SK-N-SH treated with all-trans-retinoic acid at 6 μM for 48 hours (cell line): ENCODE data around the gene ZMIZ1.

Source experiments
- ATAC-seq: fragments of 200-7000 bp; cut with Tn5 transposase; 3 replicates; pipeline ENCODE4 v1.9.1; 2020; ENCODE audit warnings: mild to moderate bottlenecking, moderate library complexity
- BACH2 ChIP-seq: fragments of 250-450 bp; sonication (Bioruptor Pico); IDR thresholded peaks from 2 replicates; pipeline ENCODE4 v1.9.0; 2021; ENCODE audit warnings: mild to moderate bottlenecking, borderline replicate concordance
- CSDC2 ChIP-seq: fragments of 250-450 bp; sonication (Bioruptor Pico); IDR thresholded peaks from 2 replicates; pipeline ENCODE4 v1.5.0; 2020; ENCODE audit warnings: mild to moderate bottlenecking, moderate library complexity
- GLIS3 ChIP-seq: fragments of 250-450 bp; sonication (Bioruptor Pico); IDR thresholded peaks from 2 replicates; pipeline ENCODE4 v1.5.0; 2020; ENCODE audit warnings: mild to moderate bottlenecking, moderate library complexity
- ISL1 ChIP-seq: fragments of 250-450 bp; sonication (Bioruptor Pico); IDR thresholded peaks from 2 replicates; pipeline ENCODE4 v2.1.2; 2022; ENCODE audit warnings: mild to moderate bottlenecking, moderate library complexity
- OSR1 ChIP-seq: fragments of 250-450 bp; sonication (Bioruptor Pico); IDR thresholded peaks from 2 replicates; pipeline ENCODE4 v1.8.0; 2022; ENCODE audit warnings: moderate library complexity, mild to moderate bottlenecking, inconsistent platforms
- PPARA ChIP-seq: fragments of 250-450 bp; sonication (Bioruptor Pico); IDR thresholded peaks from 2 replicates; pipeline ENCODE4 v1.5.0; 2020; ENCODE audit warnings: mild to moderate bottlenecking, borderline replicate concordance
- RARB ChIP-seq: fragments of 250-450 bp; sonication (Bioruptor Pico); IDR thresholded peaks from 2 replicates; pipeline ENCODE4 v1.8.0; 2021; ENCODE audit warnings: mild to moderate bottlenecking, moderate library complexity
- TCF4 ChIP-seq: fragments of 250-450 bp; sonication (Bioruptor Pico); IDR thresholded peaks from 2 replicates; pipeline ENCODE4 v1.8.0; 2021; ENCODE audit warnings: mild to moderate bottlenecking, moderate library complexity, borderline replicate concordance
- TOX ChIP-seq: fragments of 250-450 bp; sonication (Bioruptor Pico); IDR thresholded peaks from 2 replicates; pipeline ENCODE4 v1.8.0; 2021; ENCODE audit warnings: mild to moderate bottlenecking, moderate library complexity, borderline replicate concordance
- ZFP3 ChIP-seq: fragments of 250-450 bp; sonication (Bioruptor Pico); IDR thresholded peaks from 2 replicates; pipeline ENCODE4 v1.5.0; 2020; ENCODE audit warnings: mild to moderate bottlenecking, moderate library complexity
- ZNF565 ChIP-seq: fragments of 450-650 bp; formaldehyde crosslinking; conservative IDR thresholded peaks from 2 replicates; pipeline ENCODE4 v1.5.0; 2020; ENCODE audit warnings: low read depth, mild to moderate bottlenecking, moderate library complexity
- ZNF70 ChIP-seq: fragments of 450-650 bp; formaldehyde crosslinking; IDR thresholded peaks from 2 replicates; pipeline ENCODE4 v1.5.0; 2020; ENCODE audit warnings: mild to moderate bottlenecking, moderate library complexity
- TF ChIP-seq, protein P1 (sequence below): fragments of 250-450 bp; sonication (Bioruptor Pico); IDR thresholded peaks from 2 replicates; pipeline ENCODE4 v1.5.0; 2020; ENCODE audit warnings: mild to moderate bottlenecking, moderate library complexity
- TF ChIP-seq, protein P2 (sequence below): fragments of 250-450 bp; sonication (Bioruptor Pico); IDR thresholded peaks from 2 replicates; pipeline ENCODE4 v1.8.0; 2020; ENCODE audit warnings: mild to moderate bottlenecking, moderate library complexity, borderline replicate concordance
- TF ChIP-seq, protein P3 (sequence below): fragments of 250-450 bp; sonication (Bioruptor Pico); IDR thresholded peaks from 2 replicates; pipeline ENCODE4 v1.5.1; 2020; ENCODE audit warnings: low read depth, mild to moderate bottlenecking, moderate library complexity
- TF ChIP-seq, protein P4 (sequence below): fragments of 250-450 bp; sonication (Bioruptor Pico); IDR thresholded peaks from 2 replicates; pipeline ENCODE4 v1.8.0; 2021; ENCODE audit warnings: low read depth, mild to moderate bottlenecking, moderate library complexity, borderline replicate concordance

Gene ZMIZ1

DNA sequence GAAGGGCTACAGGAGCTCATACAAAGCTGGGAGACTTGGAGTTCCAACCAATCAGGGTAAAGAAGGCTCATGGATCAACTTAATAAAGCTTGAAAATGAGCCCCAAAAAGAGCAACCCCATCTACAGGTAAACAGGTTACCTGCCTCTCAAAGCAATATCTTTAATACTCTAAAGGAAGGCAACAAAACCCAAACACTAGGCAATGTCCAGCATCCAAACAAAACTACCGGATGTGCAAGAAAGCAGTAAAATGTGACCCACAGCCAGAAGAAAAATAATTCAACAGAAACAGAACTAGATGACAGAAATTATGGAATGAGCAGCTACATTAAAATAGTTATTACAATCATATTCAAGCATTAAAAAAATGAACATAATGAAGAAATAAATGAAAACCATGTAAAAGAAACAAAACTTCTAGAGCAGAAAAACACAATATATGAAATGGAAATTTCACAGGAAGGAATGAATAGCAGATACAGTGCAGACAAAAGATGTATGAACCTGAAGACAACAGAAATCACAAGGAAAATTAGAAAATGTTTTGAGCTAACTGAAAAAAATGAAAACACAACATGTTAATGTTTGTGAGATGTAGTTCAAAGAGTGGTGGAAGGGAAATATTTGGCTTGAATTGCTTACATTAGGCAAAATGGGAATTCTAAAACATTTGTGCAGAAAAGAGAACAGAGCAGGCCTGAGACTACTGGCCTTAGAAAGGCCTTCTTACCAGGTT, 30.5 kb upstream of the ZMIZ1 start:
- ATAC-seq = no peak
- TF ChIP-seq ISL1 = no peak
- TF ChIP-seq ZFP3 (CRISPR knock-in tag) = no peak
- TF ChIP-seq BACH2 = no peak
- TF ChIP-seq ZNF70 (CRISPR knock-in tag) = no peak
- TF ChIP-seq, protein P1, sequence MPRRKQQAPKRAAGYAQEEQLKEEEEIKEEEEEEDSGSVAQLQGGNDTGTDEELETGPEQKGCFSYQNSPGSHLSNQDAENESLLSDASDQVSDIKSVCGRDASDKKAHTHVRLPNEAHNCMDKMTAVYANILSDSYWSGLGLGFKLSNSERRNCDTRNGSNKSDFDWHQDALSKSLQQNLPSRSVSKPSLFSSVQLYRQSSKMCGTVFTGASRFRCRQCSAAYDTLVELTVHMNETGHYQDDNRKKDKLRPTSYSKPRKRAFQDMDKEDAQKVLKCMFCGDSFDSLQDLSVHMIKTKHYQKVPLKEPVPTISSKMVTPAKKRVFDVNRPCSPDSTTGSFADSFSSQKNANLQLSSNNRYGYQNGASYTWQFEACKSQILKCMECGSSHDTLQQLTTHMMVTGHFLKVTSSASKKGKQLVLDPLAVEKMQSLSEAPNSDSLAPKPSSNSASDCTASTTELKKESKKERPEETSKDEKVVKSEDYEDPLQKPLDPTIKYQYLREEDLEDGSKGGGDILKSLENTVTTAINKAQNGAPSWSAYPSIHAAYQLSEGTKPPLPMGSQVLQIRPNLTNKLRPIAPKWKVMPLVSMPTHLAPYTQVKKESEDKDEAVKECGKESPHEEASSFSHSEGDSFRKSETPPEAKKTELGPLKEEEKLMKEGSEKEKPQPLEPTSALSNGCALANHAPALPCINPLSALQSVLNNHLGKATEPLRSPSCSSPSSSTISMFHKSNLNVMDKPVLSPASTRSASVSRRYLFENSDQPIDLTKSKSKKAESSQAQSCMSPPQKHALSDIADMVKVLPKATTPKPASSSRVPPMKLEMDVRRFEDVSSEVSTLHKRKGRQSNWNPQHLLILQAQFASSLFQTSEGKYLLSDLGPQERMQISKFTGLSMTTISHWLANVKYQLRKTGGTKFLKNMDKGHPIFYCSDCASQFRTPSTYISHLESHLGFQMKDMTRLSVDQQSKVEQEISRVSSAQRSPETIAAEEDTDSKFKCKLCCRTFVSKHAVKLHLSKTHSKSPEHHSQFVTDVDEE = no peak
- TF ChIP-seq, all 23 proteins: peak for 0

DNA sequence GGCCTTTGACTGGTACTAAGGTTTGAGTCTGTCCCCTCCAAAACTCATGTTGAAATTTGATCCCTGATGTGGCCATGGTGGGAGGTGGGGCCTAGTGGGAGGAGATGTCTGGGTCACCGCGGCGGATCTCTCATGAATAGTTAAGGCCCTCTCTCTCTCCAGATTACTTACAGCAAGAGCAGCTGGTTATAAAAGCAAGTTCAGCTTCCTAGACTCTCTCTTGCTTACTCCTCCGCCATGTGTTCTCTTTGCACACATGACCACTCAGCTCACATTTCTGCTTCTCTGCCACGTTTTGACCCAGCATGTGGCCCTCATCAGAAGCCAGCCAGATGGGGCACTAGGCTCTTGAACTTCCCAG, 29.9 kb upstream of the ZMIZ1 start:
- no peak for TF ChIP-seq ZNF565
- no peak for TF ChIP-seq PPARA (CRISPR knock-in tag)
- TF ChIP-seq, protein P2, sequence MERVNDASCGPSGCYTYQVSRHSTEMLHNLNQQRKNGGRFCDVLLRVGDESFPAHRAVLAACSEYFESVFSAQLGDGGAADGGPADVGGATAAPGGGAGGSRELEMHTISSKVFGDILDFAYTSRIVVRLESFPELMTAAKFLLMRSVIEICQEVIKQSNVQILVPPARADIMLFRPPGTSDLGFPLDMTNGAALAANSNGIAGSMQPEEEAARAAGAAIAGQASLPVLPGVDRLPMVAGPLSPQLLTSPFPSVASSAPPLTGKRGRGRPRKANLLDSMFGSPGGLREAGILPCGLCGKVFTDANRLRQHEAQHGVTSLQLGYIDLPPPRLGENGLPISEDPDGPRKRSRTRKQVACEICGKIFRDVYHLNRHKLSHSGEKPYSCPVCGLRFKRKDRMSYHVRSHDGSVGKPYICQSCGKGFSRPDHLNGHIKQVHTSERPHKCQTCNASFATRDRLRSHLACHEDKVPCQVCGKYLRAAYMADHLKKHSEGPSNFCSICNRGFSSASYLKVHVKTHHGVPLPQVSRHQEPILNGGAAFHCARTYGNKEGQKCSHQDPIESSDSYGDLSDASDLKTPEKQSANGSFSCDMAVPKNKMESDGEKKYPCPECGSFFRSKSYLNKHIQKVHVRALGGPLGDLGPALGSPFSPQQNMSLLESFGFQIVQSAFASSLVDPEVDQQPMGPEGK (CRISPR knock-in tag) = no peak
- TF ChIP-seq TOX (CRISPR knock-in tag) = no peak
- no peak for TF ChIP-seq CSDC2 (CRISPR knock-in tag)
- TF ChIP-seq, protein P1 = no peak
- no peak for TF ChIP-seq RARB (CRISPR knock-in tag)
- ATAC-seq = no peak

DNA sequence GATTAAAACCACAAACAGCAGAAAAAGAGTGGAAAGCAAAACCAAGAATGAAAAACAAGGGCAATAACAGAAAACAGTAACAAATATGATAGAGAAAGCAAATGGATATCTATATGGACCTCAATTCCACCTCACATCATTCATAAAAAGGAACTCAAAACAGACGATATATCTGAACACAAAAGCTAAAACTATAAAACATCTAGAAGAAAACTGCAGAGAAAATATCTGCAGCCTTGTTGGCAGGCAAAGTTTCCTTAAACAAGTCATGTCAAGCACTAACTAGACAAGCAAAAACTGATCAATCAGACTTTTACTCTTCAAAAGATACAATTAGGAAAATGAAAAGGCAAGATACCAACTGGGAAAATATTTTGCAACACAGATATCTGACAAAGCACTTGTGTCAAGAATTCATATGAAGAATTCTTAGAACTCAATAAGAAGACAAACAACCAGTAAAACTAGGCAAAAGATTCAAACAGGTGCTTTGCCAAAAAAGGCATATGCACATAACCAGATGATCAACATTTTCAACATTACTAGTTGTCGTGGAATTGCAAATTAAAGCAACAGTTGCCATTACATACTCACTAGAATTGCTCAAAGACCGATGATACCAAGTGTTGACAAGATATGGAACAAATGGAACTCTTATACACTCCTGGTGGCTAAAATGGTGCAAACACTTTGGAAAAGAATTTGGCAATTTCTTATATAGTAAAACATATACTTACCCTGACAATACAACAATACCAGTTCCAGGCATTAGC, 25.9 kb upstream of the ZMIZ1 start:
- ATAC-seq = no peak
- TF ChIP-seq, protein P3, sequence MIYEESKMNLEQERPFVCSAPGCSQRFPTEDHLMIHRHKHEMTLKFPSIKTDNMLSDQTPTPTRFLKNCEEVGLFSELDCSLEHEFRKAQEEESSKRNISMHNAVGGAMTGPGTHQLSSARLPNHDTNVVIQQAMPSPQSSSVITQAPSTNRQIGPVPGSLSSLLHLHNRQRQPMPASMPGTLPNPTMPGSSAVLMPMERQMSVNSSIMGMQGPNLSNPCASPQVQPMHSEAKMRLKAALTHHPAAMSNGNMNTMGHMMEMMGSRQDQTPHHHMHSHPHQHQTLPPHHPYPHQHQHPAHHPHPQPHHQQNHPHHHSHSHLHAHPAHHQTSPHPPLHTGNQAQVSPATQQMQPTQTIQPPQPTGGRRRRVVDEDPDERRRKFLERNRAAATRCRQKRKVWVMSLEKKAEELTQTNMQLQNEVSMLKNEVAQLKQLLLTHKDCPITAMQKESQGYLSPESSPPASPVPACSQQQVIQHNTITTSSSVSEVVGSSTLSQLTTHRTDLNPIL (CRISPR knock-in tag) = no peak
- TF ChIP-seq GLIS3 (CRISPR knock-in tag) (no peak), TCF4 (CRISPR knock-in tag) (no peak), ZNF70 (CRISPR knock-in tag) (no peak), RARB (CRISPR knock-in tag) (no peak), ISL1 (no peak), ZNF565 (no peak), OSR1 (CRISPR knock-in tag) (no peak)
- TF ChIP-seq, protein P2 (CRISPR knock-in tag) = no peak
- TF ChIP-seq, protein P4, sequence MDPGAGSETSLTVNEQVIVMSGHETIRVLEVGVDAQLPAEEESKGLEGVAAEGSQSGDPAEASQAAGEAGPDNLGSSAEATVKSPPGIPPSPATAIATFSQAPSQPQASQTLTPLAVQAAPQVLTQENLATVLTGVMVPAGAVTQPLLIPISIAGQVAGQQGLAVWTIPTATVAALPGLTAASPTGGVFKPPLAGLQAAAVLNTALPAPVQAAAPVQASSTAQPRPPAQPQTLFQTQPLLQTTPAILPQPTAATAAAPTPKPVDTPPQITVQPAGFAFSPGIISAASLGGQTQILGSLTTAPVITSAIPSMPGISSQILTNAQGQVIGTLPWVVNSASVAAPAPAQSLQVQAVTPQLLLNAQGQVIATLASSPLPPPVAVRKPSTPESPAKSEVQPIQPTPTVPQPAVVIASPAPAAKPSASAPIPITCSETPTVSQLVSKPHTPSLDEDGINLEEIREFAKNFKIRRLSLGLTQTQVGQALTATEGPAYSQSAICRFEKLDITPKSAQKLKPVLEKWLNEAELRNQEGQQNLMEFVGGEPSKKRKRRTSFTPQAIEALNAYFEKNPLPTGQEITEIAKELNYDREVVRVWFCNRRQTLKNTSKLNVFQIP (CRISPR knock-in tag) = no peak
